ENCODE data around the gene NFE2L1.
"Not testable (repeated sequence)": the region's sequence is repeated elsewhere in the genome, so short reads cannot be mapped to it uniquely, and the experiment has no call there.

NFE2L1 gene

DNA sequence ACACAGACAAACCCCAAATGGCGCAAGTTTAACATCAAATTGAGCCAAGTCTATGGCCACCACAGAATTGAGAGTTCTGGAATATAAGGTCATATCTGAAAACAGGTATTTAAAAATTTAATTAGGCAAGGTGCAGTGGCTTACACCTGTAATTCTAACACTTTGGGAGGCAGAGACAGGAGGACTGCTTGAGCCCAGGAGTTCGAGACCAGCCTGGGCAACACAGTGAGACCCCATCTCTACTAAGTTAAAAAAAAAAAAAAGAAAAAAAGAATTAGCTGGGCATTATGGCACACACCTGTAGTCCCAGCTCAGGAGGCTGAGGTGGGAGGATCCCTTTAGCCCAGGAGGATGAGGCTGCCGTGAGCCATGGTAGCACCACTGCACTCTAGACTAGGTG is 19.1 kb downstream of the NFE2L1 start:
- no peak for DNase-seq (ENCODE audit: low read depth in 2 of 2, low spot score in 1 of 2)

DNA sequence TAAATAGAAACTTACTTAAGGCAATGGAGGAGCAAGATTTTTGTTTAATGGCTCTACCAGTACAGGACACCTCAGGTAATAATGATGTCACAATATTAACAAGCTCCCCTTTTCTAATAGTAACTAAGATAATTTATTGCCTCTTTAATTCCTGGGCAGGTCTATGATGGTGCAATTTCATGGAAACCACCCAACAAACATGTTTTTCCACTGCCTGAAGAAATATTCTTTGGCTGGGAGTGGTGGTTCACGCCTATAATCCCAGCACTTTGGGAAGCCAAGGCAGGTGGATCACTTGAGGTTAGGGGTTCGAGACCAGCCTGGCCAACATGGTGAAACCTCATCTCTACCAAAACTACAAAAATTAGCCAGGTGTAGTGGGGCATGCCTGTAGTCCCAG is 19.6 kb downstream of the NFE2L1 start:
- not testable (repeated sequence) for DNase-seq (ENCODE audit: low read depth in 2 of 2, low spot score in 1 of 2)

DNA sequence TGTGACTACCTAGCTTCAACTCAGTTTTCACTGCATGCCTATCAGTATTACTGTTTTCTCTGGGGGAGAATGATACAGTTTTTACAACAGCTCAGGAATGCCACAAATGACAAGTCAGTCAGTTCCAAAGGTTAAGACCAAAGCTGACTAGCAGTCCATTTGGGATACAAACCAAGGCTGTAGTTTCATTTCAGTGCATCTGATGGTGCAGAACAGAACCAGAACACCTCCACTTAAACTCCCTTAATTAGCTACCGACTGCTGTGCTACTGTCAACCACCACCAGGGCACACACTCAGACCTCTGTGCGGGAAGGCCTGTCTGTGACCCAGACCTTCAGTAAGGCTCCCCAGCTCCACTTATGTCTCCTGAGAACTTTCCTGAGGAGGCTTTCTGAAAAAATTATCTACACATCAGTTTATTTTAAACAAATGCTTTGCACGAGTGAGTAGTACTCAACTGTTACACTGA is 20.4 kb downstream of the NFE2L1 start:
- DNase-seq (ENCODE audit: low read depth in 2 of 2, low spot score in 1 of 2): no peak

DNA sequence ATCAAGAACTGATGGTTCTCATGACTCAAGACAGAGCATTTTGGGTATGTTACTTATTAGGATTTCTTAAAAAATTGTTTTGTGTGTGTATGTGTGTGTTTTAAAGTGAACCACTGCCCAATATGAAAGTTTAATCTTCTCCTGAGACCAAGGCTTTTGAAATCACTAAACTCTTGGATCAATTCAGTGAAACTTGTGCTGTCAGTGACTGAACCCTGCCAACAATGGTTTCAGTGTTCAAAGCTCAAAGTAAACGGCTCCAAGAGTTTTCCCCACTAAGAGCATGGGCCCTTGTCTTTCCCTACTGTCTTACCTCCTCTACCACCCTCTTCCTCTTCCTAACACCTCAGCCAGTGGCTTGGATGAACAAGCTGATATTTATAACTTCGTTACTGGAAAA is 22.0 kb downstream of the NFE2L1 start:
- no peak for DNase-seq (ENCODE audit: low read depth in 2 of 2, low spot score in 1 of 2)

DNA sequence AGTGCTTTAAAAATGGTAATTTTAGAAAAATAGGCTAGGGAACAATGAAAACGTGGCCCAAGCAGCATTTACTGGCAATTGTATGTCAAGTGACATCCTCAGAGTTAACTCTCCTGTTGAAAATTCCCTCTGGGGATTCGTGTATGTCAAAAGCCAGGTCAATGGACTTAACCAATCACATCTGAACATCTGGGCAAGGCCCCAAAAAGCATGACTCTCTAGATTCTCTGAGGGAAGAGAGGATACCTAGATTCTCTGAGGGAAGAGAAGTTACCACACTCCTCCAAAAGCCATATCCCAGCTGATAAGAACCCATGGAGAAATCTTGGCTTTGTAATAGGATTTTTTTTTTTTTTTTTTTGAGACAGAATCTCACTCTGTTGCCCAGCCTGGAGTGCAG is 23.5 kb downstream of the NFE2L1 start:
- DNase-seq (ENCODE audit: low read depth in 2 of 2, low spot score in 1 of 2): no peak

DNA sequence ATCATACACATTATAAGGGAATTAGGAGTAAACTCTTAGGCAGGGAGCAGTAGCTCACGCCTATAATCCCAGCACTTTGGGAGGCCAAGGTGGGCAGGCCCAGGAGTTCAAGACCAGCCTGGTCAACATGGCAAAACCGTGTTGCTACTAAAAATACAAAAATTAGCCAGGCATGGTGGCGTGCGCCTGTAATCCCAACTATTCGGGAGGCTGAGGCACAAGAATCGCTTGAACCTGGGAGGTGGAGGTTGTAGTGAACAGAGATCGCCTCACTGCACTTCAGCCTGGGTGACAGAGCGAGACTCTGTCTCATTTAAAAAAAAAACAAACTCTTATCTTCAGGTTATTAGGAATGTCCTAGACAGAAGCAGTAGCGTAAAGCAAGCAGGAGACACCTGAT is 24.7 kb downstream of the NFE2L1 start:
- DNase-seq (ENCODE audit: low read depth in 2 of 2, low spot score in 1 of 2): not testable (repeated sequence)

DNA sequence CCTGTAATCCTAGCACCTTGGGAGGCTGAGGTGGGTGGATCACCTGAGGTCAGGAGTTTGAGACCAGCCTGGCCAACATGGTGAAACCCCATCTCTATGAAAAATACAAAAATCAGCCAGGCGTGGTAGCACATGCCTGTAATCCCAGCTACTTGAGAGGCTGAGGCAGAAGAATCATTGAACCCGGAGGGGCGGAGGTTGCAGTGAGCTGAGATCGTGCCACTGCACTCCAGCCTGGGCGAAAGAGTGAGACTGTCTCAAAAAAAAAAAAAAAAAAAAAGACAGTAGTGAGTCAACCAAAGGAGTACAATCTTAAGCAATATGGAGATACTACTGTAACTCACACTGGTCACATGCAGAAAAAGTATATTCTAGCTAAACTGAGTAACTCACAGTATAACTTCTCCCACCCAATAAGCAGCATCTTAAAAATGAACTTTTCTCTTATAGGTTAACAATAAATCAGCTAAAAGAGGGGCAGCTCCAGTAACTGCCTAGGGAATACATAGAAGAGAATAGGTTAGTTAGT is 25.5 kb downstream of the NFE2L1 start:
- DNase-seq (ENCODE audit: low read depth in 2 of 2, low spot score in 1 of 2): not testable (repeated sequence)

DNA sequence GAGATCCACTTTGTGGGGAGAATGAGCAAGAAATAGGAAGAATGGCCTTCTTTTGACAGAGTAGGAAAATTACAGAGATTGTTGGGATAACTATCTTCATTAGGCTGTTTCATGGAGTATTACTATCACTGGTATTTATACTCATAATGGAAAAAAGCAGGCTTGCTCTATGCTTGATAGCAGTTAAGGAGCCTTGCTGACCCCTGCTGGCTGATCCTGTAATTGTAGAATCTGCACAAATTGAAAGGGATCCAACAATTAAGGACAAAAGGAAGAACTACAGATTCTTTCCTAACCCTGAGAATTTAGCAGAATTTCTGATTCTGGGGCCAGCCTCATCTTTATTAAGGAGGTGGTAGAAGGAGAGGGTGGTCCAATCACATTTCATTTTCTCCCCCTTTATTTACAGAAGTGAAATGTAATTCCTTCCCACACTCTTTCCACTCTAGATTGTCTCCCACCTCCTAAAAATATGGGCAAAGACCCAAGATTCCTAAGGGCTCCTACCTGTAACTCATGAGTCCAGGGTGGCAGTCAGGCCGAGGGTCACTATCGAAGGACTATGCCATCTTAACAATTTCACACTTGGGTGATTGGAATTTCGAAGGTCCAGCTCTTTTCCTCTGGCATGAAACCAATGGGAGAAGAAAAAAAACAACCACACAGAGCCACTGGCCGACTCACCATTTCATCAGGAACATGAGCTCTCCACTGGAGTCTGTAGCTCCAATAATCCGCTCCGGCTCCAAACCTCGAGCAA is 26.3 kb downstream of the NFE2L1 start:
- peak; percentile 38 to 58 for DNase-seq (ENCODE audit: low read depth in 2 of 2, low spot score in 1 of 2)

DNA sequence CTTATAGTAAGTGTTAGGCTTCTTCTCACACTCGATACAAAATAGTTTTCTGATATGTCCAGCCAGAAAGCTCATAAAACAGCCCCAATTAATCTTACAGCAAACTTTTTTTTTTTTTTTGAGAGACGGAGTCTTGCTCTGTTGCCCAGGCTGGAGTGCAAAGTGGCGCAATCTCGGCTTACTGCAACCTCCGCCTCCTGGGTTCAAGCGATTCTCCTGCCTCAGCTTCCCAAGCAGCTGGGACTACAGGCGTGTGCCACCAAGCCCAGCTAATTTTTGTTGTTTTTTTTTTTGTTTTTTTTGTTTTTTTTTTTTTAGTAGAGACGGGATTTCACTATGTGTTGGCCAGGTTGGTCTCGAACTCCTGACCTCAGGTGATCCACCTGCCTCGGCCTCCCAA is 29.0 kb downstream of the NFE2L1 start:
- not testable (repeated sequence) for DNase-seq (ENCODE audit: low read depth in 2 of 2, low spot score in 1 of 2)

DNA sequence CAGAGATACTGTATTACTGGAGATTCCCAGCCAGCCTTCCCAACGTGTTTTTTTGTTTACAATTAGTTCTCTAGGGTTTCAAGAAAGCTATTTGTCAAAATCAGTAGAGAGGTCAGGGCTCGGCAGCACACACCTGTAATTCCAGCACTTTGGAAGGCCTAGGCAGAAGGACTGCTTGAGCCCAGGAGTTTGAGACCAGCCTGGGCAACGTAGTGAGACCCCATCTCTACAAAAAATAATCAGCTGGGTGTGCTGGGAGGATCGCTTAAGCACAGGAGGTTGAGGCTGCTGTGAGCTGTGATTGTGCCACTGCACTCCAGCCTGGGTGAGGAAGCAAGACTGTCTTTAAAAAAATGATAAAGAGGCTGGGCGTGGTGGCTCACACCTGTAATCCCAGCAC is 33.7 kb downstream of the NFE2L1 start:
- no peak for DNase-seq (ENCODE audit: low read depth in 2 of 2, low spot score in 1 of 2)

DNA sequence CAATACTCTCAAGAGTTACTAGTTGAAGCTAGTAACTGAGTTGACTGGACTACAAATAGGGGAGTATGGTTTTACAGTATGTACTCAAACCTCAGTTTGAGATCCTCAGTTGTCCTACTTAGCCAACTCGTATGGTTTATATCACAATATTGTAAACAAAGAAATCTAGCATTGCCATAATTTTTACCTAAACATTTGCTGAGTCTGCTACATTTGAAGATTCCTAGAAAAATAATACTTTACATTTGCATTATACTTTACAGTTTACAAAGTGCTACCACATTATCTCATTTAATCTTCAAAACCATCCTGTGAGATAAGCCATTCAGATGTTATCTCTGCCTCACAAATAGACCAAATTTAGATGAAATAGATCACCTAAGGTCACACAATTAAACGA is 36.8 kb downstream of the NFE2L1 start:
- no peak for DNase-seq (ENCODE audit: low read depth in 2 of 2, low spot score in 1 of 2)

DNA sequence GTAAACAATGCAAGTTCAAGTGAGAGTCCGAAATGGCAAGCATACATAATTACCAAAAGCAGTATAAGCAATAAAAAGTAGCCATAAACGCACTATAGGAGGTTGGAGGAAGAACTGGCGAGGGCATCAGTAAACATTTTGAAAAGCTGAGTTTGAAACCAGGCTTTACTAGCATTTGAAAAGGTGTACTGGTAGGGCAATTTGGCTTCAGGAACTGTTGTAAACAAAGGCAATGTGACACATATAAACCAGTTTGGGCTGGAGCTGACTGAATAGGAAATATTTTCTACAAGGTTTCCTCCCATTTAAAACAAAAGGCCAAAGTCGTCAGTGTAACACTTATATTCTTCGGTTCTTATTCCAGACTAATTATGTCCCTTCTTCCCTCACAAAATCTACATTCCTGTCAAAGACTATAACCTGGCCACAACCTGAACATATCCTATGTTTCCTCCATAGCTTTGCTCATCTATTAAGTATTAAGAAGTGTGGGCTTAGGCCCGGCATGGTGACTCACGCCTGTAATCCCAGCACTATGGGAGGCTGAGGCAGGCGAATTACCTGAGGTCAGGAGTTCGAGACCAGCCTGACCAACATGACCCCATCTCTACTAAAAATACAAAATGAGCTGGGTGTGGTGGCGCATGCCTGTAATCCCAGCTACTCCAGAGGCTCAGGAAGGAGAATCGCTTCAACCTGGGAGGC is 45.3 kb downstream of the NFE2L1 start:
- no peak for DNase-seq (ENCODE audit: low read depth in 2 of 2, low spot score in 1 of 2)

DNA sequence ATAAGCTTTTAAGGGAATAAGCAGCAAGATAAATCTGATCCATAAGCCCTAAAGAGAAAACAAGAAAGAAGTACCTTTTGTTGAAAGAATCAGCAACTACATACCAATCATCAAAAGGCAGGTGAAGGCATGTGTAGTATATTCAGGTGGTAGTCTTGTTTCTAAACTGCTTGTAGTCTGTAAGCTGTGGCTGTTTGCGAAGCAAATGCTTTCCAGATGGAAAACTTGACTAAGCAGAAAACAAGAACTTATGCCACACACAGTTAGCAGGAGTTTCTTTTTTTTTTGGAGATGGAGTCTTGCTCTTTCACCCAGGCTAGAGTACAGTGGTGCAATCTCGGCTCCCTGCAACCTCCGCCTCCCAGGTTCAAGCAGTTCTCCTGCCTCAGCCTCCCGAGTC is 47.5 kb downstream of the NFE2L1 start:
- no peak for DNase-seq (ENCODE audit: low read depth in 2 of 2, low spot score in 1 of 2)

DNA sequence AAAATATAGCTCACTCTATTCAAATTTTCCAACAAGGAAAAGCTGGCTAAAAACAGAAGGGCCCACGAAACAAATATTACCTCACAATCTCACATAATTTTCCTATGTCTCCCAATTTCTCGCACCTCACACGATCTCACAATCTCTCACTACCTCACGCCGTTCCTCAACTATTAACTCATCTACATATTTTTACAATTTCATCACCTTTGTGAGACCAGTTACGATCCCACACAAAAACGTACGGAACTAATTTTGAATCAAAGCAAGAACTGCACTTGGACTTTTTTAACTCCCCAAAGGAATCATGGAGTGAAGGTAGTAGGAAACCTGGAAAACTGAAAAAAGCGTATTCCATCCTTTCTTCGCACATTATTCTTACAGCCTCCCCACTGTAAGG is 52.0 kb downstream of the NFE2L1 start:
- DNase-seq (ENCODE audit: low read depth in 2 of 2, low spot score in 1 of 2): no peak

DNA sequence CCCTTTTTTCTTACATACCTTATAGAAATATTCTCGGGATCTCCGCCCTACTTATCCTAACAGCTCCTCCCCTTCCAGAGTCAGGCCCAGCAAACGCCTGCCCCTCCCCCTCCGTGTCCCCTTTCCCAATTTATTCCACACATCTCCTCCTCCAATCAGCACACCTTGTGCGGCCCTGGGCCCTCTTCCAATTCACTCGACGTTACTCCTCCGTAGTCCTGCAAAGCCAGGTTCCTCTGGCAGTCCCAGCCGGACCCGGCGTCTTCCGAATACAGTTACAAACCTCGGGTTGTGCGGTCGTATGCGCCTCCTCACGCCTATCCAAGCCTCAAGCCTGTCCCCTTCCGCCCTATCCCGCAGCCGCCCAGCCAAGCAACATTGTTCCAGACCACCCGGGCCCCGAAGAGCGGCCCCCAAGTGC is 52.4 kb downstream of the NFE2L1 start:
- no peak for DNase-seq (ENCODE audit: low read depth in 2 of 2, low spot score in 1 of 2)

DNA sequence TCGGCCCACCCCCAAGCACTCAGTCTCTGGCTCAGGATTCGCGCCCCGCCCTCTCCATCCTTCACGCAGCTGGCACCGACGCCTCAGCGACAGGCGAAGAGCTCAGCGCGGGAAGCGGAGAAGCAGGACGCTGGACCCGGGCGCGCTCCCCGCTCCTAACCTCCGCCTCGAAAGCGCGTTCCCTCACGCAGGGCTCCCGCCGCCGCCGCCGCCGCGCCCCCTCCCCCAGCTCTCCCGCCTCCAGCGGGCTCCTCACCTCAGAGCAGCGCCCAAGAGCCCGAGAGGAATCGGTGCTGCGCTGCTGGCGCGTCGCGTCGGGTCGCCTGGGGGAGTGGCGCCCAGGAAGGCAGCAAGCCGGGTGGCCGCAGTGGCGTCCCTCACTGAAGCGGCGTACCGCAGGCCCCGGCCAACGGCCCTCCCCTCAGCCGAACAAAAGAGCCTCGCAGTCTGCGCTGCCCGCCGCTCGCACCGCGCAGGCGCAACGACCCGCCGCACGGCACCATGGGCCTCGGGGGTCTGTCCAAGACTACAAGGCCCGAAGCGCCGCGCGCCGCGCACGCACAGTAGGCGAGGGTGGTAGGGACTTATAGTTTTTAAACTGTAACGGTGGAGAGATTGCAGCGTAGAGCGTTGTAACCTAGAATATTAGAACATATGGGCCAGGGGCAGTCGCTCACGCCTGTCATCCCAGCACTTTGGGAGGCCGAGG is 53.0 kb downstream of the NFE2L1 start, which contains the start of gene CBX1:
Gene CBX1 (minus strand): TSS at position 467 of the 709 bp plus-strand sequence. CDS start 24,474 bp downstream, outside the sequence.
- DNase-seq (ENCODE audit: low read depth in 2 of 2, low spot score in 1 of 2): peak; percentile 78 to 88

DNA sequence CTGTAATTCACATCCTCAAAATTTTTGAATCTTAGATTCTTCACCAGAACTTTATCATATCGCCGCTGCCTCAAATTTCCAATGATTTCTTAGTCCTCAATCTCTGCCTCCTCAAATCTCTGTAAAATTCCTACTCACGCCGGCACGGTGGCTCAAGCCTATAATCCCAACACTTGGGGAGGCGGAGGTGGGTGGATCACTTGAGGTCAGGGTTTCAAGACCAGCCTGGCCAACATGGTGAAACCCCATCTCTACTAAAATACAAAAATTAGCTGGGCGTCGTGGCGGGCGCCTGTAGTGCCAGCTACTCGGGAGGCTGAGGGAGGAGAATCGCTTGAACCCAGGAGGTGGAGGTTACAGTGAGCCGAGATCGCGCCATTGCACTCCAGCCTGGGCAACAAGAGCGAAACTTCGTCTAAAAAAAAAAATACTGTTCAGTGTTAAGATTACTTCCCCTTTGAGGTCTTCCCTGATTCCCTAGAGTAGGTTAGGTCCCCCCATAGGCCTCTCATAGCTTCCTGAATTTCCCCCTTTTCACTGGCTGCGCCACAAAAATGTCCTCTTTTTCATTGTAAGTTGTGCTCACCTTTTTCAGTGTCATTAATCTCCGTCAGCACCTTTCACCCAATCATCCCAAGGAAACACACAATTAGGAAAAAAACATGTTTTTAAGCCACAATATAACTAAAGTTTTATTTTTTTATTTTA is 54.0 kb downstream of the NFE2L1 start:
- no peak for DNase-seq (ENCODE audit: low read depth in 2 of 2, low spot score in 1 of 2)

DNA sequence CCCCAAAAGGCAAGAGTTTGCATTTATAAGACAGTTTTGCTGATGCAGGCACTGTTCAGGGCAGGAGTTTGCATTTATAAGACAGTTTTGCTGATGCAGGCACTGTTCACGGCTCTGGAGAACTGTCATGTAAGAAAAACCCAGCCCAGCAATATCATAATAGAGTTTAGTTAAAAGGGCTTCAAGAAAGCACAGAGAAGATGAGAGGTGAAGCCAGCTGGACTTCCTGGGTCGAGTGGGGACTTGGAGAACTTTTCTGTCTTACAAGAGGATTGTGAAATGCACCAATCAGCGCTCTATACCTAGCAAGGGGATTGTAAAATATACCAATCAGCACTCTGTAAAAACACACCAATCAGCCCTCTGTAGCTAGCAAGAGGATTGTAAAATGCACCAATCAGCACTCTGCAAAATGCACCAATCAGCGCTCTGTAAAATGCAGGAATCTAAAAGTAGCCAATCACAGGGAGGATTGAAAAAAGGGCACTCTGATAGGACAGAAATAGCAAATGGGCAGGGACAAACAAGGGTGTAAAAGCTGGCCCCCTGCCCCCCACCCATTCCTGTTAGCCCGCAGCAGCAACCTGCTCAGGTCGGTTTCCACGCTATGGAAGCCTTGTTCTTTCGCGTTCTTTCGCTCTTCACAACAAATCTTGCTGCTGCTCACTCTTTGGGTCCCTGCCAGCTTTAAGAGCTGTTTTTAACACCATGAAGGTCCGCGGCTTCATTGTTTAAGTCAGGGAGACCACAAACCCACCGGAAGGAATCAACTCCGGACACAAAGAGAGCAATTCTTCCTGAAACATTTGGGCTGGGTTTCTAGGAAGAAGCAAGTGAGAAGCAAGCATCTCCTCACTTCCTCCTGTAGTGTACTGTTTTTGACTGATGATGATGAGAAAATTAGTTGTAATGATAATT is 54.9 kb downstream of the NFE2L1 start:
- no peak for DNase-seq (ENCODE audit: low read depth in 2 of 2, low spot score in 1 of 2)

DNA sequence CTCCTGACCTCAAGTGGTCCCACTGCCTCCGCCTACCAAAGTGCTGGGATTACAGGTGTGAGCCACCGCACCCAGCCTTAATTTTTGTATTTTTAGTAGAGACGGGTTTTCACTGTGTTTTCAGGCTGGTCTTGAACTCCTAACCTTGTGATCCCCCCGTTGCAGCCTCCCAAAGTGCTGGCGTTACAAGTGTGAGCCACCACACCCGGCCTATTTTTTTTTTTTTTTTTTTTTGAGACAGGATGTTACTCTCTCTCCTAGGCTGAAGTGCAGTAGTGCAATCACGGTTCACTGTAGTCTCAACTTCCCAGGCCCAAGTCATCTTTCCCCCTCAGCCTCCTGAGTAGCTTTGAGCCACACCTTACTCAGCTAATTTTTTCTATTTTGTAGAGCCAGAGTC is 56.3 kb downstream of the NFE2L1 start:
- no peak for DNase-seq (ENCODE audit: low read depth in 2 of 2, low spot score in 1 of 2)

DNA sequence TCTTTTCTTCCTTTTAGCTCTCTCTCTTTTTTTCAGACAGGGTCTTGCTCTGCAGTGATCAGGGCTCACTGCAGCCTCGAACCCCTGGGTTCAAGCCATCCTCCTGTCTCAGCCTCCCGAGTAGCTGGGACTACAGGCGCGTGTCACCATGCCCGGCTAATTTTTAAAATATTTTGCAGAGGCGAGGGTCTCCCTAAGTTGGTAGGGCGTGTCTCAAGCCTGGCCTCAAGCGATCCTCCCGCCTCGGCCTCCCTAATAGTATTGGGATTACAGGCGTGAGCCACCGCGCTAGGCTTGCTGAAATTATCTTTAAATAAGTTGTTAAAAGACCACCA is 58.6 kb downstream of the NFE2L1 start:
- no peak for DNase-seq (ENCODE audit: low read depth in 2 of 2, low spot score in 1 of 2)

Measured in stimulated activated CD8-positive, alpha-beta memory T cell treated with anti-CD3 and anti-CD28 coated beads, Interleukin-4, amount 100 ng/mL, for 1 hour (primary cell).